LHCN-M2 (cell line): Measurements from ENCODE around the gene THNSL1. TPM values are rescaled to one million over a fixed set of nuclear protein-coding genes. Genes with fewer than 3 reads are reported as not detected.
"Not testable (repeated sequence)": the region's sequence is repeated elsewhere in the genome, so short reads cannot be mapped to it uniquely, and the experiment has no call there.

Experiments used
- DNase-seq: peaks from one replicate; pipeline ENCODE4 v3.0.0-alpha.2; 2012; ENCODE audit warnings: low read depth
- total RNA-seq: library from RNA; depleted of rRNA; stranded (reverse); fragments of >200 nt; gene quantifications from 2 replicates; pipeline ENCODE4 v1.2.3, GENCODE V29; 2014

Gene THNSL1
- total RNA-seq, 1 experiment from 2014 or later: 7.9 TPM

DNA sequence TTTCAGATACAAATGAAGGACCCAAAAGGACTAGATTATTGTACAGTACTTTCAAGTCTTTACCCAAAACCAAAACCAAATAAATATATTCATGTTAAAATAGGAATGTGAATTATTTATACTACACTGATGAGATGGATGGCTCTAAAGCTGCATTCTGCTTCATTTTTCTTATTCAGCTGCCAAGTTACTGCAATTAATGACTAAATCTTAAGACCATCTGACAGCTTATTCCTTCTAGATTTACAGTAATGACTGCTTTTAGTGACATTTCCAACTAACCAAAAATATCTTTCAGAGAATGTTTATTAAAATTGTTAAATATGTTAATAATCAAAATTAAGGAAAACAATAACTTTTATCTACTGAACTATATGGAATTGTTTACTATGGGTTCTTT, 21.3 kb upstream of the THNSL1 start:
- no peak for DNase-seq

DNA sequence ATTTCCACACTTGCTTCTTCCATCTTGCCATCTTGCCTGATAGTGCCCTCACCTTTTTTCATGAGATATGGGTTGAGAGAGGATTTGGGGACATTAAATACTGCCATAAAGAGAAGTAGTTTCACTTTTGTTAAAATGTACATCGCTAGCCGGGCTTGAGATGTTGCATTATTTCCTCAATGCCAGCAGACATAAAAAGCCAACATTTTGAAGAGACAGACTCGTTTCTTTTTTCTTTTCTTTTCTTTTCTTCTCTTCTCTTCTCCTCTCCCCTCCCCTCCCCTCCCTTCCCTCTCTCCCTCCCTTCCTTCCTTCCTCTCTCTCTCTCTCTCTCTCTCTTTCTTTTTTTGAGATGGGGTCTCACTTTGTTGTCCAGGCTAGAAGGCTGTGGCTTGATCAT, 18.4 kb upstream of the THNSL1 start:
- DNase-seq: no peak

DNA sequence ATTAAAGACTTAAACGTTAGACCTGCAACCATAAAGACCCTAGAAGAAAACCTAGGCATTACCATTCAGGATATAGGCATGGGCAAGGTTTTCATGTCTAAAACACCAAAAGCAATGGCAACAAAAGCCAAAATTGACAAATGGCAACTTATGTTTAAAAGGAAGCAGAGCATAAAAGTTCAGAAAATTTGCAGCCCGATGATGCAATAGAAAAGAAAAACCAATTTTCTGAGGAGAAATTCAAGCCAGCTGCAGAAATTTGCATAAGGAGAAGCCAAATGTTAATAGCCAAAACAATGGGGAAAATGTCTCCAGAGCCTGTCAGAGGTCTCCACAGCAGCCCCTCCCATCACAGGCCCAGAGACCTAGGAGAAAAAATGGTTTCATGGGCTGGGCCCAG, 4.8 kb upstream of the THNSL1 start:
- not testable (repeated sequence) for DNase-seq

DNA sequence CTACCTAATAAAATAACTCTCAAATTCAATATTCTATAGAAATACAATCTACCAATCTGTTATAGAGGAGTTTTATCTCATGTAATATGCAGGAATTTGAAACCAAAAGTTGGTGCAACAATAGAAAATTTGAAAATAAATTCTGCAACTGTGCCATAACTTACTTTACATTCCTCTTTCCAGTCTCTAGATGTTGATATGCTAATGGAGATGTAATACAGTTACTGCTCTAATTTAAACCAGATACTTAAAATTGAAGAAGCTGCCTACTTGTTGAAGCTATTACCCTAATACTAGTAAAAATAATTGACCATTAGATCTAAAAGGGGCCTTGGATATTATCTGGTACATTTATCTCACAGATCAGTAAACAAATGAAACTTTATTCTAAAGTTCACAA, 1.8 kb upstream of the THNSL1 start:
- no peak for DNase-seq

DNA sequence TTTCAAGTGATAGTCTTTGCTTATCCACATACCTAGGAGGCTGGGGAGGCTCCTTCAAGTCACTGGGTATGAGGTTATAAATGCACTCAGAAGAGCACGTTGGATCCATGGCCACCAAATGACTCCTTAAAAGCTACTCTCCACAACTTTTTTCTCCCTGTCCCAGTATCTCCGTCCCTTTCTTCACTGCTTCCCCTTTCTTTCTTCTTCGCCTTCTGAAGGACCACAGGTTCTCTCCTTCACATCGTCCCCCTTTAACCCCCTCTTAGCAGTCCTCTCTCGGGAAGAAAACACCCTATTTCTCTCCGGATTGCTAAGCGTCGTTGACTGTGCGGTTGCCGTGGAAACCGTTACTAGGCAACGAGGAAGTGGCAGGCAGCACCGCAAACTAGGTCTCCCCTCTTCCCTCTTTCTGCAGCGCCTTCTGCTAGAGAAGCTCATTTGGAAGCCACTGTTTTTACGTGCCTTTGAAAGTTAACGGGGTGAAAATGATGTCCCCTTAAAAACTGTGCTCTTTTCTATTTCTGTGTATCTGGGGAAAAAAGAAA, 510 bp upstream of the THNSL1 start, which contains the start of gene ENKUR:
Gene ENKUR, minus strand, starts transcription at position 331 of the 548 bp plus-strand sequence. Its CDS starts 222 bp downstream, at position 109.
- peak; percentile 90 for DNase-seq

DNA sequence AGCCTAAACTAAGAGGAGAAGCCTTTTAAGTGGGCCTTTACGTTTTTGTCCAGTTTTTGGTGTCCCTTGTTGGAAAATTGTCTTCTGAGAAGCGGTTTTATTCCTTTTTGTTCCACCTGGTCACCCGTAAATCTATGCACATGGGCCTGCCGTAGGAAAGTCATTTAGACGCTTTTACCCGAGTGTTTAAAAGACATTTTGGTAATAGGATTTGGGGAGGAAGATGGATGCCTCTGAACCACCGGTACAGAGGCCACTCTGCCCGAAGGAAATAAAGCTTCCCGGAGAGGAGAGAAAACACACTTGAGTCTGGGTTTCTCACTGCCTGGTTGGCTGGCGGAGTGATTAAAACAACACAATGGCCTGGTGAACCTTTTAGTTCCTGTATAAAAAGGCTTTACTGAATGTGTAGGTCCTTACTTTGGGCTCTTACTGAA, 760 bp downstream of the THNSL1 start:
- no peak for DNase-seq

DNA sequence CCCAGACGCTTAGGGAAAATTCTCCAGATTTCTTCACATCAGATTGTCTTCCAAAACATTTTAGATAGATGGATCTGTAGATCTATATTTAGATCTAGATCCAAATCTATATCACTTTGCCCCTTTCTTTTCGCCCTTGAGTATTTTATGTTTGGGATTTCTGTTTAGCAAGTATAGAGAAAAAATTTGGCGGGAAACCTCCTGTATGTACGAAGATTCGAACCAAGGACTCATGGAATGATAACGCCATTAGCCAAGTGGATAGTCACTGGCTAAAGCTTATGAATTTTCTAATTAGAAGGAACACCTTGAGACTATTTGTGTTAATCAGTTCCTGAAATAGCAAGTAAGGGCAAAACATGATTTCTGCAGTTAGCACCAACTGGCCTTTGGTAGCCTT, 1.2 kb downstream of the THNSL1 start:
- no peak for DNase-seq

DNA sequence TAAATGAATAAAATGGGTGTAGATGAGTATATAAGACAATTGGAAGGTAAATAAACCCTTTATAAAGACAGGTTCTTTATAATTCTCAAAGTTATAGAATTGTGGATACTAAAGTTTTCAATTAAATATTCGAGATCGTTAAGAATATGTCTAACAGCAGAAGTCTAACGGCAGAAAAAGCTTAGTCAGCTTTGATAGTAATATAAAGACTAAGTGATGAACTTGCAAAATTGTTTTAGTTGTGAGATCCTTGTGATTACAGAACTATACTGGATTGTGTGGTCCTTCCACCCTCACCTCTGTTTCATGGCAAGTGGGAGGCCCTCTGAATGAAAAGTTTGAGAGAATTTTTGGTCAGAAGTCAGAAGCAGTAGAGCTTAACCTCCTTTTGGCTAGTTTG, 2.3 kb downstream of the THNSL1 start:
- DNase-seq: no peak

DNA sequence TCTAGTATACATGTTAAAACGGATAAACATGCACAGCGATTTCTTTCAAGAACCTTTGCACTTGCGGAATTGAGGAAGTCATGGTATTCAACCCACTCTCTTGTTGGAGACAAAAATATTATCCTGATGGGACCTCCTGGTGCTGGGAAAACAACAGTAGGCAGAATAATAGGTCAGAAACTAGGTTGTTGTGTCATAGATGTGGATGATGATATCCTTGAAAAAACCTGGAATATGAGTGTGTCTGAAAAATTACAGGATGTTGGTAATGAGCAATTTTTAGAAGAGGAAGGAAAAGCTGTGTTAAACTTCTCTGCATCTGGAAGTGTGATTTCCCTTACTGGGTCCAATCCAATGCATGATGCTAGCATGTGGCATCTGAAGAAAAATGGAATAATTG, 6.9 kb downstream of the THNSL1 start:
- DNase-seq: no peak

DNA sequence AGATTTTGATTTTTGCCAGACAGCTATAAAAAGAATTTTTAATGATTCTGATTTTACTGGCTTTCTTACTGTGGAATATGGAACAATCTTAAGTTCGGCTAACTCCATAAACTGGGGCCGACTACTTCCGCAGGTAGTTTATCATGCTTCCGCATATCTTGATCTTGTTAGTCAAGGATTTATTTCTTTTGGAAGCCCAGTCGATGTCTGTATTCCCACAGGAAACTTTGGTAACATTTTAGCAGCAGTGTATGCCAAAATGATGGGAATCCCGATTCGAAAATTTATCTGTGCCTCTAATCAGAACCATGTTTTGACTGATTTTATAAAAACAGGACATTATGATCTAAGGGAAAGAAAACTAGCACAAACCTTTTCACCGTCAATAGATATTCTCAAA, 8.1 kb downstream of the THNSL1 start:
- no peak for DNase-seq

DNA sequence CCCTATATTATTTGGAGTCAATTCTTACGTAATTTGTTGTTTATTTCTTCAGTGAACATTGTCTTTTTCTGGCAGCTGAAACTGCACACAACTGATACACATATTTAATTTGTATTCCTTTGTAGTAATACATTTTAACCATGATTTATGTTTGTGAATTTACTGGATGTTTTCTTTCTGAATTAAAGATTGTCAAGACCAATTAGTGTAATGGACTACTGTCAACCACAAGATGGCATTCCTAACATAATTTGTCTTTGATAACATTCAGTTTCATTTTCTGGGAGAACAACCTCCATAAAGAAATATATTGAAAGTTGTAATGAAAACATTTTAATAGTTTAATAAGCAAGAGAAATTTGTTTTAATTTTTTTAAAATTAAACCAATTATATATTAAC, 10.1 kb downstream of the THNSL1 start:
- DNase-seq: peak; percentile 12

DNA sequence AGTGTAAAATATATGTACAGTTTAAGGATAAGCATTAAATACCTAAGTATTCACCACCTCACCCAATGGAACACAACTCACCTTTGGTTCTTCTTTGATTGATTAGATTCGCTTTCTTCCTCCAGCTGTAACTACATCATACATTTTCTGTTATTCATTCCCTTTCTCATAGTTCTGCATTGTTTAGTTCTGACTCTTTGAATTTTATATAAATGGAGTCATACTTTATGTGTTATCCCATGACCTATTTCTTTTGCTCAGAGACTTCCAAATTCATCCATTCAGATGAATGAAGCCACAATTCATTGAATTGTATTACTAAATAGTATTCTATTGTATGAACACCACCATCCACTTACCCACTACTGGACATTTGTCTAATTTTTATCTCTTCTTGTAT, 12.3 kb downstream of the THNSL1 start:
- peak; percentile 5 for DNase-seq

DNA sequence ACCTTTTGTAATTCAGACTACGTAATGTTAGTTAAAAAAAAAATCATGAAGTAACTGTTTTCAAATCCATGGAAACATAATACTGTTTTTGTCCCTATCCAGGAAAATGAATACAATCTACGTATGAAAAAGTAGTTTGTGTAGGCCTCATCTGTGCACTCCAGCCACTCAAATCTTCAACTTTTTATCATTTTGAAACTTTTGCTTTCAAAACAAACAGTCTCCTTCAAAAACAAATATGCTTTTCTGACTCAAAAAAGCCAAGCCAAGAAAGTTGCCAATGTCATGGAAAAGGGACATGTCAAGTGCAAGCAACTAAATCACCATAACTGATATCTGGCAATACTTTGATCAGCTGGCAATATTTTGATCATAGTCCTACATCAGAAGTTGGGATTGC, 13.1 kb downstream of the THNSL1 start:
- DNase-seq: no peak

DNA sequence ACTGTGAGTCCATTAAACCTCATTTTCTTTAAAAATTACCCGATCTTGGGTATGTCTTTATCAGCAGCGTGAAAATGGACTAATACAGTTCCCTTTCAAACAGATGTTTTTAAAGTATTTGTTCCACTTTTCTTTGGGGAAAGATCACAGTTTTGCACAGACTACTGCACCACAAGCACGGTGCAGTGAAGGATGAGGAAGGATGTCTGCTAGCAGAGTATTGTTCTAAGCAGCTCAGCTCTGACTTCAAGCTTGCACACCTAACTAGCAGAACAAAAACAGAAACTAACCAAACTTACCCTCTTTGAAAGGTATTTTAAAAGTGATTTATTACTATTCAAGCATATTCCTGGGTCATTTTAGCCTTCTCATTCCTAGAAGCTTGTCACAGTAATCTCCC, 20.0 kb downstream of the THNSL1 start:
- no peak for DNase-seq

DNA sequence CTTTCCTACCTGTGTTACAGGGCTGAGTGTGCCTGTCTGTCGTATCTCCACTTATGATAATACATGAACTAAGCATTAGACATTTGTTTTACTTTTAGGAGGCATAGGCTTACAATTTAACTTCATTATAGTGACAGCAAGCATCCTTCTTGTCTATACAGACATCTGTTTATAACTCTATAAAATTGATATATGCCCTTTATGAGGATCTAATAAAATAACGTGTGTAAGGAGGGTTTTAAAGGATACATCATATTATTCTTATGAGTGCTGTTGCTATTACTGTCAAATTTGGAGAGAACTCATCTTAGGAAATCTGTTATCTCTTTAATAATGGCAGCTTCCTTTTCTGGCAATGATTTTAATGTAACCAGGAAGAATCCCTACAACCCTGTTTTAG, 21.9 kb downstream of the THNSL1 start:
- no peak for DNase-seq

DNA sequence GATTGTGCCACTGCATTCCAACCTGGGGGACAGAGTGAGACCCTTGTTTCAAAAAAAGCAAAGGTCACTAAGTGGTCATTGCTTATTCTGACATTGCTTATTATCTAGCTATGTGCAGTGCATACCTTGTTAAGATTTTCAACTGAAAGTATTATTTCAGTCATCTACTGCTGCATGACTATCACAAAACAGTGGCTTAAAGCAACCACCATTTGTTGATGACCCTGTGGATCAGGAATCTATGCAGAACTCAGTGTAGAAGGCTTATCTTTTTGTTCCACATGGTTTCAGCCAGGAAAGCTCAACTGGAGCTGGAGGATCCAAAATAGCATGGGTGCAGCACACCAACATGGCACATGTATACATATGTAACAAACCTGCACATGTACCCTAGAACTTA, 23.1 kb downstream of the THNSL1 start:
- no peak for DNase-seq

DNA sequence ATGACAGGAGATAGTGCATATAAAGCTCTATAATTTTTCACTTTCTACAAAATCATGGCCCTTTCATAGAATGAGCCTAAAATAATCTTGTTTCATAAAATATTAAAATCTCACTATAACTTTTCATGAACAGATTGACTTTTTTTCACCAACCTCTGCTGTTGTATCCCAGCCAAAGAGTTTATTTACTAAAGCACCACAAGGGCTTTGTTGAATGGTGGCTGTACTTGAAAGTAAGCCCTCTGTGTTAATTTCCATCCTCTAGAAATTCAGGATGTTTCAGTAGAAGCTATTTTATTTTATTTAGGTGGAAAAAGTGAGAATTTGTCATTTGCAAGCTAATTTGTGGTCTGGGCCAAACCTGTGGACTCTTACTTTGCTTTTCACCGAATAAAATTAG, 30.2 kb downstream of the THNSL1 start:
- no peak for DNase-seq

DNA sequence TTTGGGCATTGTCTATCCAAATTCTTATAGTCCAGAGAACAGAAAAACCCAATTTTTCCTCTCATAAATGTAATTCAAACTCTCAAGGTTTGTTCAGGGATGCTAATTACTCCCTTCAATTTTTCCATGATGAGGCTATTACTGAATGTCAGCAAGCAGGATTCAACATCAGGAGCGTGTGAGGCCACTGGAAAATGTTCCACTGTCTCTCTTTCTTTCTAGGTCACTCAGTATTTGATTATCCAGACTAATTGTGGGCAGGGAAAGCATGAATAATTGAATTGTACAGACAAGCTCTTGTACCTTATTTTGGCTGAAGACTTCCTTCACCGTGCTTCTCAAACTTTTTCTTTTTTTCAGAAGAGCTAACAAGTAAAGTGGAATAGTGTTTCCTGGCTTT, 30.7 kb downstream of the THNSL1 start:
- DNase-seq: no peak

DNA sequence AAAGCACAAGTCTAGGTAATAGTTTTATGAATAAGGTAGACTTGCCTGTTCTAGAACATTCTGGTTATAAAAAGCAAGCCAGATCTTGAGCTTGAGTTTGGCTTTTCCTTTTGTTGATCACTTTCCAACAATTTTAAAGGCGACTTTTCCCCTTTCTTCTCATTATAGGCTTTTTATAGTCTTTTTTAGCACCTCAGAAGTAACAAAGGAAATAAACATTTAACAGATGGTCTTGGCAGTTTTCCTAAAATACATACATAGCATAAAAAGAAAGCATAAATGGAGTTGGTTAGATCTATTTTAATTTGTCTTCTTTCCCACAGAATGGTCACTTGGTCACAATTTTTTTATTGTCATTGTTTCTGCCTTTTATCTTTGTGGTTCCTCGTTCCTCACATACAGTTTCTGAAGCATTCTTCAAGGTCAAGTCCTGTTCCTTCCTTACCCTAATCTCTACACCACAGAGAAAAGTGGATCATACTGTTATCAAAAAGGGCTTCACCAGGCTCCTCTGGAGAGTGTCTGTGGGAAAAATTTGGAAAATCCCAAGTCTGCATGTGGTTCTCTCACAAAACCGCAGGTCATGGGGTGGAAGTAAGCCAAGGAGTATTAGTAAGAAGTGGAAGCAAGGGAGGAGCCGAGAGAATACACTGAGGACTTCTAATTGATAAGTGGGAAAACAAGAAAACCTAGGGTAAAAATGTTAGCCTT, 31.3 kb downstream of the THNSL1 start:
- peak; percentile 77 for DNase-seq

DNA sequence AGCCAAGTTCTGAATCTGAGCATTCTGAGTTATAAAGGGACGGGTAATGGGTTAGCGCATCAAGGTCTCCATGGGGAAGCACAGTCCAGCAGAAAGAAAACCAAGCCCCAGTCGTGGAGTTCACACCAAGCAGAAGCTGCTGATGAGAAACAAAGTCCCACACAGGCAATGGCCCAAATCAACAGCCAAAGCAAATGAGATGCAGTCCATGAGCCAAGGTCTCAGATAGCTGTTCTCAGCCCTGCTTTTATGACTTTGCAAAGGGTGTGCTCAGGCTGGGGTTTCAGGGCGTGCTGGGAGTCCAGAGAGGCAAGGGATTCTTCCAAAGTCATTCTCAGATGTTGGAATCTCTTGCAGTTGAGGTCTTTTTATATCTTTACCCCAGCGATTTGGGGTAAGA, 32.0 kb downstream of the THNSL1 start:
- DNase-seq: no peak

DNA sequence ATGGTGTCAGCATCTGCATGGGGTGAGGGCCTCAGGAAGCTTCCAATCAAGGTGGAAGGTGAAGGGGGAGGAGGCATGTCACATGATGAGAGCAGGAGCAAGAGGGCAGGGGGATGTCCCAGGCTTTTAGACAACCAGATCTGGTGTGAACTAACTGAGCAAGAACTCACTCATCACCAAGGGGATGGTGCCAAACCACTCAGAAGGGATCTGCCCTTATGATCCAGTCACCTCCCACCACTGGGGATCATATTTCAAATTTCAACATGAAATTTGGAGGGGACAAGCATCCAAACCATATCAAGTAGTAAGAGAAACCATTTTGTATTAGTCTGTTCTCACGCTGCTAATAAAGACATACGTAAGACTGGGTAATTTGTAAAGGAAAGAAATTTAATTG, 33.6 kb downstream of the THNSL1 start:
- DNase-seq: peak; percentile 19

DNA sequence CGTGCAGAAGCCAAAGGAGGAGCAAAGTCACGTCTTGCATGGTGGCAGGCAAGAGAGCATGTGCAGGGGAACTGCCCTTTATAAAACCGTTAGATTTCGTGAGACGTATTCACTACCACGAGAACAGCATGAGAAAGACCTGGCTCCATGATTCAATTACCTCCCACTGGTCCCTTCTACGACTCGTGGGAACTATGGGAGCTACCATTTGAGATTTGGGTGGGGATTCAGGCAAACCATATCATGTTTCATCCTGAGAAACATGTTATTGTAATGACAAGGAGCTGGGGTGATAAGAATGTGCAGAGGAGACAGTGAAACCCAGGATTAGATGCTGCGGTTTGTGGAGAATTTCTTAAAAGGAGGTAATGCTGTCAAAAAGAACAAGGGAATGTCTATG, 34.0 kb downstream of the THNSL1 start:
- DNase-seq: no peak

DNA sequence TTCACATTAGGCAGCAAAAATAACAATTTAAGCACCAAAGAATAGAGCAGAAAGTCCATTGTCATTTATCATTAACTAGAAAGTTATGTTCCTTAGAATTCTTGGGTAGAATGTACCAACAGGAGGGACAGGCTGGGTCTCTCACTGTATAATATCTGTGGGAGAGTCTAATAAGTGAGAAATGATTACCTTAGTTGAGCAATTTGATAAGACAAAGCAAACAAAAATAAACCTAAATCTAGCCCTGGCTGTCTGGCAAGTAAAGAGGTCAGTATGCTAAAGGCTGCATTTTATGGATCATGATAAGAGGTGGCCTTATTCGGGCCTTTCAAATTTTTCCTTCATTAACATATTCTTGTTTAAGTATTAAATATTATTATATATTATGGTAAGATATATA, 35.6 kb downstream of the THNSL1 start:
- DNase-seq: no peak

DNA sequence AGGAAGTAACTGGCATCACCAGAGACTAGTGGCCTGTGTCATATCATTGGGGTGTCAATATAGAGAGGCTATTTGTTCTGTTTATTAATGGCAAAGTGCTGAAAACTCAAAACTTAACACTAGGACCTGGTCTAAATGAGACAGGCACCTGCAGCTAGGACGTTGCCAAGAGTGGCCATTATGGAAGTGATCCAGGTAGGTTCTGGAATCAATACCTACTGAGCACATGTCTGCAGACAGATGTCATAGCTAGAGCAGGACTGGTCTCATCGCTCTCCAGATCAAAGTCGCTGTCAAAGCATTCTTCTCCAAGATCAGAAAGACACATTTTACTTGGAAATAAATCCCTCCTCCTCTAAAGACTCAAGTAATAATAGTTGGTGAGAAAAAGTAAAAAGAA, 40.3 kb downstream of the THNSL1 start:
- no peak for DNase-seq
